Endothelial cell of umbilical vein (primary cell): Measurements from ENCODE around the gene FOXL3. TPM values are rescaled to one million over a fixed set of nuclear protein-coding genes. Genes with fewer than 3 reads are reported as not detected.

ENCODE experiments used
- BruUV-seq: library from RNA; stranded (reverse); fragments of 400-500 nt; replicated peaks from 2 replicates; lab custom pipeline; 2021; lab: Mats Ljungman, UMichigan
- CTCF ChIA-PET: fragments of 300-600, 350-600 bp; sonication (Branson Sonifier 250); formaldehyde crosslinking; loops from one replicate; lab custom pipeline; 2021; ENCODE audit warnings: antibody characterized with exemption, inconsistent platforms; lab: Charles Lee
- POLR2A ChIA-PET: fragments of 300-600, 350-600 bp; sonication (Branson Sonifier 250); formaldehyde crosslinking; loops from one replicate; lab custom pipeline; 2021; ENCODE audit warnings: antibody characterized with exemption, inconsistent platforms; lab: Charles Lee
- DNase-seq: peaks from one replicate; pipeline ENCODE4 v3.0.0-alpha.2; 2011; ENCODE audit warnings: low read depth, low spot score
- FAIRE-seq: peaks from 2 replicates; lab custom pipeline; 2011; peaks lifted over from hg19 to GRCh38; lab: Jason Lieb, UNC
- H2AFZ ChIP-seq: 2 replicates; pipeline ENCODE4 v1.6.0; 2012; ENCODE audit warnings: low read depth, low read length, control low read depth, inconsistent platforms
- H3K27ac ChIP-seq: 2 replicates; pipeline ENCODE4 v1.5.1; 2011; ENCODE audit warnings: low read depth, mild to moderate bottlenecking, control low read depth, low read length, moderate library complexity; ENCODE audit not compliant: insufficient read depth
- H3K27me3 ChIP-seq, 2 experiments: 2 replicates each; pipeline versions ENCODE4 v1.6.0 to v1.6.1; 2011; ENCODE audit warnings: low read length in 2 of 2, mixed read lengths in 1 of 2; ENCODE audit not compliant: control insufficient read depth in 2 of 2, insufficient read depth in 2 of 2
- H3K36me3 ChIP-seq, 2 experiments: 2 replicates in 1 of 2; 3 replicates in 1 of 2; pipeline ENCODE4 v1.5.1; 2011; ENCODE audit warnings: low read length in 2 of 2, mild to moderate bottlenecking in 1 of 2, moderate library complexity in 1 of 2; ENCODE audit not compliant: control insufficient read depth in 2 of 2, insufficient read depth in 2 of 2; ENCODE audit errors: extremely low read depth in 1 of 2
- H3K4me1 ChIP-seq: 3 replicates; pipeline ENCODE4 v1.5.1; 2011; ENCODE audit warnings: mild to moderate bottlenecking, low read length; ENCODE audit not compliant: control insufficient read depth, insufficient read depth; ENCODE audit errors: extremely low read depth
- H3K4me2 ChIP-seq: 2 replicates; pipeline ENCODE4 v1.6.1; 2011; ENCODE audit warnings: low read length, control low read depth, mixed read lengths; ENCODE audit not compliant: insufficient read depth
- H3K4me3 ChIP-seq, 3 experiments: fragments of 200-600 bp in 1 of 3; sonication (generic), shearing (Covaris generic) in 1 of 3; replicated peaks in 1 of 3; 2 replicates each; pipeline ENCODE4 v1.5.1; 2011 to 2016; ENCODE audit warnings: control low read depth in 3 of 3, low read length in 3 of 3, mild to moderate bottlenecking in 2 of 3, inconsistent platforms in 1 of 3, low read depth in 1 of 3, moderate library complexity in 1 of 3; ENCODE audit not compliant: insufficient read depth in 1 of 3
- H3K79me2 ChIP-seq: 2 replicates; pipeline ENCODE4 v1.6.0; 2012; ENCODE audit warnings: low read length, inconsistent platforms; ENCODE audit not compliant: control insufficient read depth, insufficient read depth
- H3K9ac ChIP-seq: replicated peaks from 2 replicates; pipeline ENCODE3; 2011; ENCODE audit warnings: low read length, control low read depth; ENCODE audit not compliant: insufficient read depth; ENCODE audit errors: extremely low read depth
- H3K9me1 ChIP-seq: replicated peaks from 3 replicates; pipeline ENCODE4 v1.6.0; 2011; ENCODE audit warnings: mild to moderate bottlenecking, low read length; ENCODE audit not compliant: control insufficient read depth, insufficient read depth; ENCODE audit errors: extremely low read depth
- H3K9me3 ChIP-seq: replicated peaks from 2 replicates; pipeline ENCODE4 v1.5.1; 2012; ENCODE audit warnings: low read length, inconsistent platforms; ENCODE audit not compliant: control insufficient read depth, insufficient read depth
- H4K20me1 ChIP-seq: replicated peaks from 2 replicates; pipeline ENCODE3; 2011; ENCODE audit warnings: mild to moderate bottlenecking, low read length; ENCODE audit not compliant: control insufficient read depth, insufficient read depth; ENCODE audit errors: extremely low read depth
- EZH2 ChIP-seq: IDR thresholded peaks from 2 replicates; pipeline ENCODE4 v1.6.1; 2012; ENCODE audit warnings: borderline replicate concordance, low read depth, mild to moderate bottlenecking, moderate library complexity, low read length, inconsistent platforms; ENCODE audit not compliant: severe bottlenecking
- FOS ChIP-seq: IDR thresholded peaks from 2 replicates; pipeline ENCODE4 v1.6.1; 2011; ENCODE audit warnings: mild to moderate bottlenecking, low read length, moderate library complexity, borderline replicate concordance; ENCODE audit not compliant: insufficient read depth
- GATA2 ChIP-seq: IDR thresholded peaks from 2 replicates; pipeline ENCODE4 v1.7.0; 2011; ENCODE audit warnings: low read depth, mild to moderate bottlenecking, moderate library complexity, mixed read lengths, low read length; ENCODE audit not compliant: insufficient read length, insufficient read depth
- JUN ChIP-seq: IDR thresholded peaks from 2 replicates; pipeline ENCODE4 v1.6.1; 2011; ENCODE audit warnings: borderline replicate concordance, low read depth; ENCODE audit not compliant: insufficient read length, insufficient read depth
- MYC ChIP-seq: IDR thresholded peaks from one replicate; pipeline ENCODE4 v1.6.1; 2011; ENCODE audit warnings: mild to moderate bottlenecking, low read depth, low read length
- POLR2A ChIP-seq: IDR thresholded peaks from 2 replicates; pipeline ENCODE4 v1.6.1; 2012; ENCODE audit warnings: low read depth, mild to moderate bottlenecking, control low read depth, low read length
- POLR2AphosphoS5 ChIP-seq: IDR thresholded peaks from 2 replicates; pipeline ENCODE4 v1.6.1; 2012; ENCODE audit warnings: low read depth, mild to moderate bottlenecking, control low read depth, low read length, moderate library complexity; ENCODE audit not compliant: insufficient read depth
- dilution Hi-C: fragments of 300-500 bp; cut with MboI; formaldehyde crosslinking; loops from one replicate; pipeline ENCODE4 v1.15.0; 2019; ENCODE audit warnings: low sequenced_read_pairs; ENCODE audit not compliant: extremely low pct_ligation_motif_present
- intact Hi-C: fragments of 100-400 bp; cut with micrococcal nuclease; formaldehyde crosslinking; loops from one replicate; pipeline ENCODE4 v1.10.0; 2022
- polyA plus RNA-seq, 4 experiments: library from polyadenylated mRNA; depleted of rRNA in 3 of 4; stranded (reverse) in 3 of 4; unstranded in 1 of 4; fragments of >200 nt; gene quantifications; 2 replicates each; pipeline versions ENCODE4 v1.2.1 to v1.2.3, GENCODE V29; 2011 to 2012; ENCODE audit warnings: missing spikeins in 1 of 4
- total RNA-seq: library from RNA; stranded (reverse); gene quantifications from 2 replicates; pipeline ENCODE4 v1.2.3, GENCODE V29; 2021
- TF ChIP-seq, protein P1 (sequence below), 2 donors: IDR thresholded peaks; 1 replicate in 1 of 2; 2 replicates in 1 of 2; pipeline ENCODE4 v1.5.1; 2011; ENCODE audit warnings: low read length in 2 of 2, mild to moderate bottlenecking in 2 of 2, moderate library complexity in 2 of 2, control low read depth in 1 of 2, inconsistent platforms in 1 of 2, low read depth in 1 of 2; ENCODE audit not compliant: insufficient read depth in 1 of 2; ENCODE audit errors: extremely low read depth in 1 of 2
- TF ChIP-seq, protein P2 (sequence below): IDR thresholded peaks from 2 replicates; pipeline ENCODE4 v1.6.1; 2011; ENCODE audit not compliant: insufficient read depth, insufficient read length

FOXL3 gene
- total and polyA plus RNA-seq, 2 donors (not counting 3 experiments of a cell fraction or from before 2014, with no cell fraction given): not detected

DNA sequence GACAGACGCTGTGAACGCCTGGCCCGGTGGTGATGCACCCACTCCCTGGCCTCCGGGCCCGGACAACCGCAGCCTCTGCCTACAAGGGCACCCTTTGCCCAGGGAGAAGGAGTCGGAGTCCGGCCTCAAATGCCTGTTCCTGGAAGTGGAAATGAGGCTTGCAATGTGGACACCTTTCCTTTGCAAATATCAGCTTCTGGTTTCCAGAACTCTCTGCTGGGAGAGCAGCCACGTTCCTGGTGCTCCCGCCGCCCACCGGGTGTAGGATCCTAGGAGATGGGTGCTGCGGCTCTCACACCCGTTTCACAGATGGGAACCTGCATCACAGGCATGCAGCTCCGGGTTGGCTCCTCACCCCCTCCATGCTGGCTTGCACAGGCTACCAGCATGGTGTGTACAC is 2.9 kb downstream of the FOXL3 start:
- no peak overlapping the region for H2AFZ ChIP-seq
- FAIRE-seq (no peak), DNase-seq (no peak)
- H3K79me2 ChIP-seq: no peaks in the 10 kb centered on the region
- dilution Hi-C loops (no loop called here), intact Hi-C loops (no loop called here)
- H4K20me1 ChIP-seq: no peaks in the 10 kb centered on the region
- no peaks in the 10 kb centered on the region for H3K36me3 ChIP-seq
- H3K9ac ChIP-seq: no peak overlapping the region
- H3K4me1 ChIP-seq: no peaks in the 10 kb centered on the region
- BruUV-seq: no TSS peak
- H3K27me3 ChIP-seq: peaks cover 31 to 46% of the 10 kb centered on the region in 2 experiments
- POLR2A ChIA-PET: no interaction called here
- no peak overlapping the region for H3K4me2 ChIP-seq
- no peak for TF ChIP-seq POLR2AphosphoS5
- TF ChIP-seq GATA2: no peak
- no peak for TF ChIP-seq JUN
- TF ChIP-seq, protein P1, sequence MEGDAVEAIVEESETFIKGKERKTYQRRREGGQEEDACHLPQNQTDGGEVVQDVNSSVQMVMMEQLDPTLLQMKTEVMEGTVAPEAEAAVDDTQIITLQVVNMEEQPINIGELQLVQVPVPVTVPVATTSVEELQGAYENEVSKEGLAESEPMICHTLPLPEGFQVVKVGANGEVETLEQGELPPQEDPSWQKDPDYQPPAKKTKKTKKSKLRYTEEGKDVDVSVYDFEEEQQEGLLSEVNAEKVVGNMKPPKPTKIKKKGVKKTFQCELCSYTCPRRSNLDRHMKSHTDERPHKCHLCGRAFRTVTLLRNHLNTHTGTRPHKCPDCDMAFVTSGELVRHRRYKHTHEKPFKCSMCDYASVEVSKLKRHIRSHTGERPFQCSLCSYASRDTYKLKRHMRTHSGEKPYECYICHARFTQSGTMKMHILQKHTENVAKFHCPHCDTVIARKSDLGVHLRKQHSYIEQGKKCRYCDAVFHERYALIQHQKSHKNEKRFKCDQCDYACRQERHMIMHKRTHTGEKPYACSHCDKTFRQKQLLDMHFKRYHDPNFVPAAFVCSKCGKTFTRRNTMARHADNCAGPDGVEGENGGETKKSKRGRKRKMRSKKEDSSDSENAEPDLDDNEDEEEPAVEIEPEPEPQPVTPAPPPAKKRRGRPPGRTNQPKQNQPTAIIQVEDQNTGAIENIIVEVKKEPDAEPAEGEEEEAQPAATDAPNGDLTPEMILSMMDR (IDR thresholded peaks at IDR 0.05; ENCODE audit: extremely low read depth in 1 of 2, insufficient read depth in 1 of 2, low read depth in 1 of 2, low read length in 2 of 2): no peak
- TF ChIP-seq EZH2: no peak
- TF ChIP-seq POLR2A: no peak
- no peak for TF ChIP-seq FOS
- TF ChIP-seq MYC: no peak
- TF ChIP-seq, protein P2, sequence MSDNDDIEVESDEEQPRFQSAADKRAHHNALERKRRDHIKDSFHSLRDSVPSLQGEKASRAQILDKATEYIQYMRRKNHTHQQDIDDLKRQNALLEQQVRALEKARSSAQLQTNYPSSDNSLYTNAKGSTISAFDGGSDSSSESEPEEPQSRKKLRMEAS: no peak
- H3K4me3 ChIP-seq: no peak overlapping the region
- H3K27ac ChIP-seq: no peak overlapping the region
- no peaks in the 10 kb centered on the region for H3K9me1 ChIP-seq
- CTCF ChIA-PET: no interaction called here
- no peaks in the 10 kb centered on the region for H3K9me3 ChIP-seq
